HEK293 (cell line): ENCODE measurements around the gene DNAJC30.

Source experiments
- GLIS1 ChIP-seq: fragments of 450-650 bp; formaldehyde crosslinking; IDR thresholded peaks from 2 replicates; pipeline ENCODE4 v1.5.1; 2016; ENCODE audit warnings: missing biosample characterization, missing genetic modification characterization
- HOXC10 ChIP-seq: sonication (generic); formaldehyde crosslinking; IDR thresholded peaks from 2 replicates; pipeline ENCODE4 v1.8.1; 2023; ENCODE audit warnings: mild to moderate bottlenecking, missing genetic modification reagents
- KLF7 ChIP-seq: fragments of 450-650 bp; formaldehyde crosslinking; IDR thresholded peaks from 2 replicates; pipeline ENCODE4 v1.5.1; 2016; ENCODE audit warnings: missing biosample characterization, missing genetic modification characterization, borderline replicate concordance
- KLF9 ChIP-seq: fragments of 450-650 bp; formaldehyde crosslinking; IDR thresholded peaks from 2 replicates; pipeline ENCODE4 v1.5.1; 2016; ENCODE audit warnings: missing biosample characterization, missing genetic modification characterization, low read depth
- PRDM1 ChIP-seq: fragments of 450-650 bp; formaldehyde crosslinking; IDR thresholded peaks from 2 replicates; pipeline ENCODE4; 2016; ENCODE audit warnings: missing biosample characterization, missing genetic modification characterization
- SP3 ChIP-seq: fragments of 450-650 bp; formaldehyde crosslinking; IDR thresholded peaks from 2 replicates; pipeline ENCODE4 v1.5.1; 2016; ENCODE audit warnings: missing biosample characterization, missing genetic modification characterization
- SP7 ChIP-seq: fragments of 450-650 bp; formaldehyde crosslinking; IDR thresholded peaks from 2 replicates; pipeline ENCODE4 v1.5.1; 2016; ENCODE audit warnings: missing biosample characterization, missing genetic modification characterization
- ZBTB1 ChIP-seq: fragments of 450-650 bp; formaldehyde crosslinking; IDR thresholded peaks from 2 replicates; pipeline ENCODE4 v1.5.1; 2016; ENCODE audit warnings: missing biosample characterization, missing genetic modification characterization
- ZBTB17 ChIP-seq: fragments of 450-650 bp; formaldehyde crosslinking; IDR thresholded peaks from 2 replicates; pipeline ENCODE4 v1.5.1; 2016; ENCODE audit warnings: missing biosample characterization, missing genetic modification characterization
- ZFHX2 ChIP-seq: fragments of 450-650 bp; formaldehyde crosslinking; conservative IDR thresholded peaks from 2 replicates; pipeline ENCODE4 v1.5.1; 2016; ENCODE audit warnings: missing biosample characterization, missing genetic modification characterization
- ZNF174 ChIP-seq: fragments of 450-650 bp; formaldehyde crosslinking; IDR thresholded peaks from 2 replicates; pipeline ENCODE4 v1.5.0; 2017; ENCODE audit warnings: missing biosample characterization, mild to moderate bottlenecking, missing genetic modification characterization
- ZNF324 ChIP-seq: fragments of 450-650 bp; formaldehyde crosslinking; IDR thresholded peaks from 2 replicates; pipeline ENCODE4 v1.5.1; 2016; ENCODE audit warnings: missing biosample characterization, missing genetic modification characterization
- ZNF394 ChIP-seq: fragments of 450-650 bp; formaldehyde crosslinking; IDR thresholded peaks from 2 replicates; pipeline ENCODE4 v1.5.1; 2016; ENCODE audit warnings: missing biosample characterization, missing genetic modification characterization, mild to moderate bottlenecking, moderate library complexity, borderline replicate concordance
- ZNF514 ChIP-seq: fragments of 450-650 bp; formaldehyde crosslinking; IDR thresholded peaks from 2 replicates; pipeline ENCODE4 v1.5.1; 2016; ENCODE audit warnings: missing biosample characterization, missing genetic modification characterization
- ZNF549 ChIP-seq: fragments of 450-650 bp; IDR thresholded peaks from 2 replicates; pipeline ENCODE4 v1.5.1; 2018; ENCODE audit warnings: missing biosample characterization, missing genetic modification characterization, mild to moderate bottlenecking, inconsistent platforms, moderate library complexity
- ZNF555 ChIP-seq: fragments of 450-650 bp; formaldehyde crosslinking; conservative IDR thresholded peaks from 2 replicates; pipeline ENCODE4 v1.5.1; 2017; ENCODE audit warnings: missing biosample characterization, mild to moderate bottlenecking, missing genetic modification characterization, inconsistent platforms
- ZNF624 ChIP-seq: fragments of 450-650 bp; formaldehyde crosslinking; IDR thresholded peaks from 2 replicates; pipeline ENCODE4 v1.5.1; 2017; ENCODE audit warnings: missing biosample characterization, missing genetic modification characterization
- ZNF626 ChIP-seq: fragments of 450-650 bp; sonication (Bioruptor Pico); formaldehyde crosslinking; IDR thresholded peaks from 2 replicates; pipeline ENCODE4 v1.5.1; 2018; ENCODE audit warnings: missing biosample characterization, missing genetic modification characterization, inconsistent platforms
- ZNF776 ChIP-seq: fragments of 450-650 bp; formaldehyde crosslinking; IDR thresholded peaks from 2 replicates; pipeline ENCODE4 v1.5.0; 2017; ENCODE audit warnings: missing biosample characterization, missing genetic modification characterization, borderline replicate concordance
- ZXDB ChIP-seq: fragments of 450-650 bp; formaldehyde crosslinking; IDR thresholded peaks from 2 replicates; pipeline ENCODE4 v1.5.1; 2016; ENCODE audit warnings: missing biosample characterization, missing genetic modification characterization
- TF ChIP-seq, protein P1 (sequence below): fragments of 450-650 bp; formaldehyde crosslinking; IDR thresholded peaks from 2 replicates; pipeline ENCODE4 v1.5.1; 2017; ENCODE audit warnings: missing biosample characterization, mild to moderate bottlenecking, missing genetic modification characterization, moderate library complexity
- TF ChIP-seq, protein P2 (sequence below): sonication (generic); formaldehyde crosslinking; IDR thresholded peaks from 2 replicates; pipeline ENCODE4 v1.8.1; 2022; ENCODE audit warnings: mild to moderate bottlenecking, moderate library complexity, missing genetic modification reagents
- TF ChIP-seq, protein P3 (sequence below): fragments of 450-650 bp; formaldehyde crosslinking; IDR thresholded peaks from 2 replicates; pipeline ENCODE4 v1.5.1; 2017; ENCODE audit warnings: missing biosample characterization, missing genetic modification characterization
- TF ChIP-seq, protein P4 (sequence below): fragments of 450-650 bp; formaldehyde crosslinking; IDR thresholded peaks from 2 replicates; pipeline ENCODE4 v1.5.1; 2016; ENCODE audit warnings: missing biosample characterization, missing genetic modification characterization
- TF ChIP-seq, protein P5 (sequence below): fragments of 450-650 bp; formaldehyde crosslinking; IDR thresholded peaks from 2 replicates; pipeline ENCODE4 v1.5.1; 2016; ENCODE audit warnings: missing biosample characterization, missing genetic modification characterization
- TF ChIP-seq, protein P6 (sequence below): fragments of 450-650 bp; formaldehyde crosslinking; IDR thresholded peaks from 2 replicates; pipeline ENCODE4 v1.5.1; 2016; ENCODE audit warnings: missing biosample characterization, missing genetic modification characterization, borderline replicate concordance
- TF ChIP-seq, protein P7 (sequence below): fragments of 450-650 bp; IDR thresholded peaks from 2 replicates; pipeline ENCODE4 v1.5.1; 2018; ENCODE audit warnings: missing biosample characterization, missing genetic modification characterization
- TF ChIP-seq, protein P8 (sequence below): fragments of 450-650 bp; formaldehyde crosslinking; IDR thresholded peaks from 2 replicates; pipeline ENCODE4 v1.5.1; 2016; ENCODE audit warnings: missing biosample characterization, missing genetic modification characterization

The DNAJC30 gene

DNA sequence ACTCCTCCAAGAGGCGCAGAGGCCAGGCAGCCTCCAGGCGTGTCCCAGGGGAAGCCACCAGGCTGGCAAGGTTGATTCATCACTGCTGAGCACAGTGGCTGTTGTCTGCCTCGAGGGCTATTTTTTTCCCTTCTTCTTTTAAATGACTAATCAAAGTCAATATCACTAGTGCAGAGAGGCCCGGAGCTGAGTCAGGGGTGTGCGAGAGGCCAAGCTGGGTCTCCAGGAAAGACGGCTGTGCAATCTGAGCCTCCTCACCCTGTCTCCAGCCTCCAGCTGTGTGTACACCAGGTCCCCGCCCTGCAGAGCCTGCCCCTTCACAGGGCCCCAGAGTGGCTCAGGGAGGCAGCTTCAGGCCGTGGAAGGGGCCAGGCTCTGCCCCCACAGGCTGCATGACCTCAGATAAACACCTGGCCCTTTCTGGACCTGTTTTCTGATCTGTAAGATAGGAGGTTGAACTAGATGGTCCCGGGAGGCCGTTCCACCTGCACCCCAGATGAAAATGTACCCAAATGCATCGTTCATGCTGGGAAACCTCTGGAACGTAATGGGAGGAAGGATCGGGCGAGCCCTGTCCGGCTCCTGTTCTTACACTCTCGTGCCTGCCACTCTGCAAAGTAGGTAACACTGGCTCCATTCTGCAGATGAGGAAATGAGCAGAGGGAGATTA is 32.5 kb upstream of the DNAJC30 start (continued):
- TF ChIP-seq, protein P1, sequence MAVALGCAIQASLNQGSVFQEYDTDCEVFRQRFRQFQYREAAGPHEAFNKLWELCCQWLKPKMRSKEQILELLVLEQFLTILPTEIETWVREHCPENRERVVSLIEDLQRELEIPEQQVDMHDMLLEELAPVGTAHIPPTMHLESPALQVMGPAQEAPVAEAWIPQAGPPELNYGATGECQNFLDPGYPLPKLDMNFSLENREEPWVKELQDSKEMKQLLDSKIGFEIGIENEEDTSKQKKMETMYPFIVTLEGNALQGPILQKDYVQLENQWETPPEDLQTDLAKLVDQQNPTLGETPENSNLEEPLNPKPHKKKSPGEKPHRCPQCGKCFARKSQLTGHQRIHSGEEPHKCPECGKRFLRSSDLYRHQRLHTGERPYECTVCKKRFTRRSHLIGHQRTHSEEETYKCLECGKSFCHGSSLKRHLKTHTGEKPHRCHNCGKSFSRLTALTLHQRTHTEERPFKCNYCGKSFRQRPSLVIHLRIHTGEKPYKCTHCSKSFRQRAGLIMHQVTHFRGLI: no peak
- TF ChIP-seq ZNF776 (tag by site-specific recombination) (no peak), KLF7 (tag by site-specific recombination) (0 out of 2 replicates have a peak, but pooled peaks have one; percentile 35), ZNF174 (tag by site-specific recombination) (no peak), ZBTB17 (tag by site-specific recombination) (peak; percentile 8), ZBTB1 (no peak), KLF9 (tag by site-specific recombination) (no peak), ZNF626 (no peak), ZXDB (tag by site-specific recombination) (peak; percentile 45; the same call in 1 of the 2 replicates), SP7 (tag by site-specific recombination) (peak; percentile 89), HOXC10 (CRISPR knock-in tag) (no peak), ZNF324 (tag by site-specific recombination) (peak; percentile 62; the same call in 1 of the 2 replicates), SP3 (tag by site-specific recombination) (peak; percentile 38; the same call in 1 of the 2 replicates), ZNF624 (tag by site-specific recombination) (no peak), ZNF555 (no peak), PRDM1 (tag by site-specific recombination) (no peak), GLIS1 (tag by site-specific recombination) (peak; percentile 94), ZNF394 (tag by site-specific recombination) (peak; percentile 61; the same call in 1 of the 2 replicates), ZNF514 (no peak), ZFHX2 (tag by site-specific recombination) (no peak), ZNF549 (tag by site-specific recombination) (no peak)
- TF ChIP-seq, protein P2, sequence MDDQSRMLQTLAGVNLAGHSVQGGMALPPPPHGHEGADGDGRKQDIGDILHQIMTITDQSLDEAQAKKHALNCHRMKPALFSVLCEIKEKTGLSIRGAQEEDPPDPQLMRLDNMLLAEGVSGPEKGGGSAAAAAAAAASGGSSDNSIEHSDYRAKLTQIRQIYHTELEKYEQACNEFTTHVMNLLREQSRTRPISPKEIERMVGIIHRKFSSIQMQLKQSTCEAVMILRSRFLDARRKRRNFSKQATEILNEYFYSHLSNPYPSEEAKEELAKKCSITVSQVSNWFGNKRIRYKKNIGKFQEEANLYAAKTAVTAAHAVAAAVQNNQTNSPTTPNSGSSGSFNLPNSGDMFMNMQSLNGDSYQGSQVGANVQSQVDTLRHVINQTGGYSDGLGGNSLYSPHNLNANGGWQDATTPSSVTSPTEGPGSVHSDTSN (CRISPR knock-in tag): no peak
- TF ChIP-seq, protein P3, sequence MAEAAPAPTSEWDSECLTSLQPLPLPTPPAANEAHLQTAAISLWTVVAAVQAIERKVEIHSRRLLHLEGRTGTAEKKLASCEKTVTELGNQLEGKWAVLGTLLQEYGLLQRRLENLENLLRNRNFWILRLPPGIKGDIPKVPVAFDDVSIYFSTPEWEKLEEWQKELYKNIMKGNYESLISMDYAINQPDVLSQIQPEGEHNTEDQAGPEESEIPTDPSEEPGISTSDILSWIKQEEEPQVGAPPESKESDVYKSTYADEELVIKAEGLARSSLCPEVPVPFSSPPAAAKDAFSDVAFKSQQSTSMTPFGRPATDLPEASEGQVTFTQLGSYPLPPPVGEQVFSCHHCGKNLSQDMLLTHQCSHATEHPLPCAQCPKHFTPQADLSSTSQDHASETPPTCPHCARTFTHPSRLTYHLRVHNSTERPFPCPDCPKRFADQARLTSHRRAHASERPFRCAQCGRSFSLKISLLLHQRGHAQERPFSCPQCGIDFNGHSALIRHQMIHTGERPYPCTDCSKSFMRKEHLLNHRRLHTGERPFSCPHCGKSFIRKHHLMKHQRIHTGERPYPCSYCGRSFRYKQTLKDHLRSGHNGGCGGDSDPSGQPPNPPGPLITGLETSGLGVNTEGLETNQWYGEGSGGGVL: peak; percentile 65
- TF ChIP-seq, protein P4, sequence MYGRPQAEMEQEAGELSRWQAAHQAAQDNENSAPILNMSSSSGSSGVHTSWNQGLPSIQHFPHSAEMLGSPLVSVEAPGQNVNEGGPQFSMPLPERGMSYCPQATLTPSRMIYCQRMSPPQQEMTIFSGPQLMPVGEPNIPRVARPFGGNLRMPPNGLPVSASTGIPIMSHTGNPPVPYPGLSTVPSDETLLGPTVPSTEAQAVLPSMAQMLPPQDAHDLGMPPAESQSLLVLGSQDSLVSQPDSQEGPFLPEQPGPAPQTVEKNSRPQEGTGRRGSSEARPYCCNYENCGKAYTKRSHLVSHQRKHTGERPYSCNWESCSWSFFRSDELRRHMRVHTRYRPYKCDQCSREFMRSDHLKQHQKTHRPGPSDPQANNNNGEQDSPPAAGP (tag by site-specific recombination): peak; percentile 81
- TF ChIP-seq, protein P5, sequence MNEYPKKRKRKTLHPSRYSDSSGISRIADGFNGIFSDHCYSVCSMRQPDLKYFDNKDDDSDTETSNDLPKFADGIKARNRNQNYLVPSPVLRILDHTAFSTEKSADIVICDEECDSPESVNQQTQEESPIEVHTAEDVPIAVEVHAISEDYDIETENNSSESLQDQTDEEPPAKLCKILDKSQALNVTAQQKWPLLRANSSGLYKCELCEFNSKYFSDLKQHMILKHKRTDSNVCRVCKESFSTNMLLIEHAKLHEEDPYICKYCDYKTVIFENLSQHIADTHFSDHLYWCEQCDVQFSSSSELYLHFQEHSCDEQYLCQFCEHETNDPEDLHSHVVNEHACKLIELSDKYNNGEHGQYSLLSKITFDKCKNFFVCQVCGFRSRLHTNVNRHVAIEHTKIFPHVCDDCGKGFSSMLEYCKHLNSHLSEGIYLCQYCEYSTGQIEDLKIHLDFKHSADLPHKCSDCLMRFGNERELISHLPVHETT (tag by site-specific recombination): peak; percentile 81
- TF ChIP-seq, protein P6, sequence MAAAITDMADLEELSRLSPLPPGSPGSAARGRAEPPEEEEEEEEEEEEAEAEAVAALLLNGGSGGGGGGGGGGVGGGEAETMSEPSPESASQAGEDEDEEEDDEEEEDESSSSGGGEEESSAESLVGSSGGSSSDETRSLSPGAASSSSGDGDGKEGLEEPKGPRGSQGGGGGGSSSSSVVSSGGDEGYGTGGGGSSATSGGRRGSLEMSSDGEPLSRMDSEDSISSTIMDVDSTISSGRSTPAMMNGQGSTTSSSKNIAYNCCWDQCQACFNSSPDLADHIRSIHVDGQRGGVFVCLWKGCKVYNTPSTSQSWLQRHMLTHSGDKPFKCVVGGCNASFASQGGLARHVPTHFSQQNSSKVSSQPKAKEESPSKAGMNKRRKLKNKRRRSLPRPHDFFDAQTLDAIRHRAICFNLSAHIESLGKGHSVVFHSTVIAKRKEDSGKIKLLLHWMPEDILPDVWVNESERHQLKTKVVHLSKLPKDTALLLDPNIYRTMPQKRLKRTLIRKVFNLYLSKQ (tag by site-specific recombination): no peak
- TF ChIP-seq, protein P7, sequence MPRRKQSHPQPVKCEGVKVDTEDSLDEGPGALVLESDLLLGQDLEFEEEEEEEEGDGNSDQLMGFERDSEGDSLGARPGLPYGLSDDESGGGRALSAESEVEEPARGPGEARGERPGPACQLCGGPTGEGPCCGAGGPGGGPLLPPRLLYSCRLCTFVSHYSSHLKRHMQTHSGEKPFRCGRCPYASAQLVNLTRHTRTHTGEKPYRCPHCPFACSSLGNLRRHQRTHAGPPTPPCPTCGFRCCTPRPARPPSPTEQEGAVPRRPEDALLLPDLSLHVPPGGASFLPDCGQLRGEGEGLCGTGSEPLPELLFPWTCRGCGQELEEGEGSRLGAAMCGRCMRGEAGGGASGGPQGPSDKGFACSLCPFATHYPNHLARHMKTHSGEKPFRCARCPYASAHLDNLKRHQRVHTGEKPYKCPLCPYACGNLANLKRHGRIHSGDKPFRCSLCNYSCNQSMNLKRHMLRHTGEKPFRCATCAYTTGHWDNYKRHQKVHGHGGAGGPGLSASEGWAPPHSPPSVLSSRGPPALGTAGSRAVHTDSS: no peak
- TF ChIP-seq, protein P8, sequence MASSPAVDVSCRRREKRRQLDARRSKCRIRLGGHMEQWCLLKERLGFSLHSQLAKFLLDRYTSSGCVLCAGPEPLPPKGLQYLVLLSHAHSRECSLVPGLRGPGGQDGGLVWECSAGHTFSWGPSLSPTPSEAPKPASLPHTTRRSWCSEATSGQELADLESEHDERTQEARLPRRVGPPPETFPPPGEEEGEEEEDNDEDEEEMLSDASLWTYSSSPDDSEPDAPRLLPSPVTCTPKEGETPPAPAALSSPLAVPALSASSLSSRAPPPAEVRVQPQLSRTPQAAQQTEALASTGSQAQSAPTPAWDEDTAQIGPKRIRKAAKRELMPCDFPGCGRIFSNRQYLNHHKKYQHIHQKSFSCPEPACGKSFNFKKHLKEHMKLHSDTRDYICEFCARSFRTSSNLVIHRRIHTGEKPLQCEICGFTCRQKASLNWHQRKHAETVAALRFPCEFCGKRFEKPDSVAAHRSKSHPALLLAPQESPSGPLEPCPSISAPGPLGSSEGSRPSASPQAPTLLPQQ (tag by site-specific recombination): peak; percentile 52; the same call in 1 of the 2 replicates
